T follicular helper cell (primary cell): ENCODE measurements around the gene RTN4R.
"Not testable (repeated sequence)": the region's sequence is repeated elsewhere in the genome, so short reads cannot be mapped to it uniquely, and the experiment has no call there.

Experiments
- DNase-seq: peaks from one replicate; pipeline ENCODE4 v3.0.0-alpha.2; 2020; ENCODE audit warnings: low read depth

The RTN4R gene

DNA sequence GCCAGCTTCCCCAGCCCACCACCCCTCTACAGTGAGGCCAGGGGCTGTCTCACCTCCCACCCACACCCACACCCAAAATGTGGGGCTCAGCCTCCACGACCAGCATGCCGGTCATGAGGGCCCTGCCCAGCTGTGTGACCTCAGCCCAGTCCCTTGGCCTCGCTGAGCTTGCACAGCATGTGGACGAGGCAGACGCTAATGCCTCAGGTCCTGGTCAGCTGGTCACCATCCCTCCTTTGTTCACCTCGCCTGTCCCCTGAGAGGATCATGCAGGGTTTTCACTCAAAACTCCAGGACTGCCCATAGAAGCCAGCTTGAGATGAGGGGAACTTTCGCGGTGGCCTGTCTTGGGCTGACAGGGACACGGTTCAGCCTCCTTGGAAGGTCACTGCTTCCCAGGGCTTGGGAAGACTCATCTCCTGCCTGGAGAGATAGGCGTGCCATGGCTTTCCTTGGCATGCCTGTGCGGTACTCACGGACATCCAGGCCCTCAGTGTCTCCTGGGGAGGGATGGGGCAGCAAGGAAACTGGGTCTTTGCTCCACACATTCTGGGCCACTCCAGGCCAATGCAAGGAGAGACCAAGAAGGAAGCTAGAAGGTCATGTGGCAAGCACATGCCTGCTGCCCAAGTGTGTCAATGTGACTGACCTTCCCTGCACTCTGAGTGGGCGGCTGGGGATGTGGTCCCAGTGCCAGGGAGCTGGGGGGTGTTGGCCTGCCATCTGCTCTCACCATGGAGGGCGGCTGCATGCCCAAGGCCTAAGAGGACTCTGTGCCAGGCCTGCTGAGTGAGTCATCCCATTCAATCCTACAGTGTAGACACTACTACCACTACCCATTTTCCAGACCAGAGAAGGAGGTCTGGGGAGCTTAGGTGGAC, 3.2 kb upstream of the RTN4R start:
- no peak for DNase-seq

DNA sequence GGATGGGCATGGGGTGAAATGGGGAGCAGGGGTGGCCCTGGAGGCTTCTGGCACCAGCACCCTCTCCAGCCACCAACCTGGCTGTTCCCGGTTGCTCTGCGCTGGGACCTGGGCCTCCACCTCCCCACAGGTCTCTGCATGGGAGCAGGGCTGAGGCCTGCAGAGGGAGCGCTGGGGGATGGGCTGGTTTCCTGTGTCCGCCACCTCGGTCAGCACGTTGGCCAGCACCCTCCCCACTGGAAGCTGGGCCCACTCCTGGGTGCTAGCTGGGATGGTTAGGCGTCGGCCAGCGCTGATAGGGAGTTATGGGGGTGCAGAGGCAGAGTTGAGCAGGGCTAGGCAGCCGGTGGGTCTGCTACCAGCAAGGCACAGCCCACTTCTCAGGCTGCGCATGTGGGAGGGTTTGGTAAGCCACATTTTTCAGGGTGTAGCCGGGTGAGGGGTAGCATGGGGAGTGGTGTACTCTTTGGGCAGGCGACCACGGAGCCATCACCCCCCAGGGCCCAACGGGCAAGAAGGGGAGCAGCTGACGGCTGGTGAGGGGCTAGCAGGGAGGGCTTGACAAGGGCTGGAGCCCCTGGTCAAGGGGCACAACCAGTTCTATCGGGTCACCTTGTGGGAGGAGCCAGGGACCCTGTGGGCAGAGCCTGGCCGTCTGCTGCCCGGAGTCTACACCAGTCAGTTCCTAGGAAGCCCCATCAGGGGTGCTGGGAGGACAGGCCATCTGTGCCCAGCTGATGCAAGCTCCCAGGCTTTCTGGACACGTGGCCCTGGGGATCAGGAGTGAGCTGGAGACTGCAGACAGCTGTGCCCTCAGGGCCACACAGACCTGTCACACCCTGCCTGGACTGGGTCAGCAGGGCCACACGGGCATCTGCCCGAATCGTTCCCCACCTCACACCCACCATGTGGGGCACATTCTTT, 2.3 kb upstream of the RTN4R start:
- DNase-seq, result not testable (repeated sequence)

DNA sequence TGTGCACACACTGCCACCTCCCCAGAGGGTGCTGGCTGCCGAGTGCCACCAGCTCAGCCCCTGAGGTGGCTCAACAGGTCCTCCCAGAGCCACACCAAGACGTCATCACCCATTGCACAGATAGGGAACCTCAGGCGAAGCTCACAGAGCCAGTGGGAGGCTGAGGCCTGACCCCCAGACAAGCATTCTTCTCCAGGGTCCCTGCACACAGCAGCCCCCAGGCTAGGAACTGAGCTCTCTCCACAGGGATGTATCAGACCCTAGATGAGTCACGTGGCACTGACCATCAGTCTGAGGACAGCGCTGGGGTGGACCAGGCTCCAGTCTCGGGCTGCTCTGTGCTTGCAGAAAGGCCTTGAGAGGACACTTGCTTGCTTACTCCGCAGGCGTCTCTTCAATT, 1.6 kb upstream of the RTN4R start:
- DNase-seq, result not testable (repeated sequence)

DNA sequence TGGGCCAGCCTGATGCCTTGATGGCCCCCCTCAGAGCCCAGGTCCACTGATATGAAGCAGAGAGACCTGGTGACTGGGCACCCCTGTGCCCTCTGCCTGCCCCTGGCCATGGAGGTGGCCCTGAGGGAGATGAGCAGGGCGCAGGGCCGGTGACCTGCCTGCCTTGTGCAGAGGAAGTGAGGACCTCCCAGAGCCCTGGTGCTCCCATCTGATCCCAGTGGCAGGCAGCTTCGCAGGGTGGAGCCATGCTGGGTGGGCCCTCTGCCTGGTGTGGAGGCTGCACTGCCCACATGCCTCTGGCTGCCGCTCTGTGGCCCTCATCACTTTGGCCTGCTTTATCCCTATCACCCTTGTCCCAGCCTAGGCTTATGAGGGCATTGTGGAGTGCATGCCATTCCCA, 1.1 kb upstream of the RTN4R start:
- DNase-seq, result not testable (repeated sequence)

DNA sequence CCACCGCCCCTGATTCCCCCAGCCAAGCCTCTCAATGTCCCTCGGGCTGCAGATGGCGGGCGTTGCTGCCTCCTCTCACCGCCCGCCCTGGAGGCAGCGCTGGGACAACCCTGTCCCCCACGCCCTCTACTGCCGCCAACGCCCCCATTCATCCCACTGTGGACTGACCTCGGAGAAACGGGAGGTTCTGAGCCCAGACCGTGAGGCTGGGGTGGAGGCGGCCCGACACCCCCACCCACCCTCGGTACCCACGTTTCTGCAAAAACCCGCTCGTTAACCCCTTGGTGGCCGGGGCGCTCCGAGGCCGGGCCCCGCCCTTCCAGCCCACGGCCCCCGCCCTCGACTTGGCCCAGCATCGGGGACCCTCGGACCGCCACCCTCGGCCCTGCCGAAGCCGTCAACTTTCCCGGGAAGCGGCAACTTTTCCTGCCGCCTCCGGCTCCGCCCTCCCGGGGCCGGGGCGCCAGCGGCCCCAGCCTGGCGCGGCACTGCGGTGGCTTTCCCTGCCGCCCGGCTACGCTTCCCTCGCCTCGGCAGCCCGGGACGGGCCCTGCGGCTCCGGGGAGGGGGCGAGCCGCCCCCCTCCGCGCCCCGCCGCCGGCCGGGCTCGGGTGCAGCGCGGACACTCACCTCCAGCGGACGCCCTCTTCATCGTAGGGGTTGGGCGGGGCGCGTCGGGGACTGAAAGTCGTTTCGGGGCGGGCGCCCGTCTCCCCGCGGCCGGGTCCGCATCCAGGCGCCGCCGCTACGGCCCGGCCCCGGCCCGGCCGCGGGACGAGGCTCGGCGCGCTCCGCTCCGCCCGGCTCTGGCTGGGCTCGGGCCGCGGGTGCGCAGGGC, 458 bp downstream of the RTN4R start:
- DNase-seq, result no peak

DNA sequence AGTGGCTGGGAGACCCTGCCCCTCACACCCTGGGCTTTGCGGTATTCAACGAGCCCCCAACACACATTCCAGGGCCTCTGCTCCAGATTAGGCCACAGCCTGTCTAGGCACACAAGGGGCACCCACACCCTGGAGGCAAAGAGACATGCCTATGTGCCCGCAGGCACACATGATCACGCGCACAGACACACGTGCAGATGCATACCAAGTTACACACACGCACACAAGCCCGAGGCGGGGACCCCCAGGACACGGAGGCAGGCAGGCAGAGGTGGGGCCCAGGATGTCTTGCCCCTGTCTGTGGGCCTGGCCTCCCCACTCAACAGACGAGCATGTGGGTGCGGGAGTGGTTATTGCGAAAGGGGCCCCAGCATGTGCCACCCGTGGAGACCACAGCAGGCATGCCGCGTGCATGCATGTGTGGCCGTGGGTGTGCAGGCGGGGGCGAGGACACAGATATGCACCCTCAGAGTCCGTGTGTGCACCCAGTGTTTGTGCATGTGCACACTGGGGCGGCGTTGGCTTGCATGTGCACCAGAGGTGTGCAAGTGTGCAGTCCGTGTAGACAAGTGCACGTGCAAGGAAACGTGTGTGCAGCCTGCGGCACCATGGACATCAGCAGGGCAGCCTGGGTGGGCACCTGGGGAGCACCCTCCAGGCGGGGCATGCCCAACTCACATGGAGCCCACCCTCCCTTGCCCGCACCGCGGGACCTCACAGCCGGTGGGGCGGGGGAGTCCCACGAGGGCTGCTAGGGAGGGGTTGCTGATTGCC, 1.3 kb downstream of the RTN4R start:
- DNase-seq, result not testable (repeated sequence)

DNA sequence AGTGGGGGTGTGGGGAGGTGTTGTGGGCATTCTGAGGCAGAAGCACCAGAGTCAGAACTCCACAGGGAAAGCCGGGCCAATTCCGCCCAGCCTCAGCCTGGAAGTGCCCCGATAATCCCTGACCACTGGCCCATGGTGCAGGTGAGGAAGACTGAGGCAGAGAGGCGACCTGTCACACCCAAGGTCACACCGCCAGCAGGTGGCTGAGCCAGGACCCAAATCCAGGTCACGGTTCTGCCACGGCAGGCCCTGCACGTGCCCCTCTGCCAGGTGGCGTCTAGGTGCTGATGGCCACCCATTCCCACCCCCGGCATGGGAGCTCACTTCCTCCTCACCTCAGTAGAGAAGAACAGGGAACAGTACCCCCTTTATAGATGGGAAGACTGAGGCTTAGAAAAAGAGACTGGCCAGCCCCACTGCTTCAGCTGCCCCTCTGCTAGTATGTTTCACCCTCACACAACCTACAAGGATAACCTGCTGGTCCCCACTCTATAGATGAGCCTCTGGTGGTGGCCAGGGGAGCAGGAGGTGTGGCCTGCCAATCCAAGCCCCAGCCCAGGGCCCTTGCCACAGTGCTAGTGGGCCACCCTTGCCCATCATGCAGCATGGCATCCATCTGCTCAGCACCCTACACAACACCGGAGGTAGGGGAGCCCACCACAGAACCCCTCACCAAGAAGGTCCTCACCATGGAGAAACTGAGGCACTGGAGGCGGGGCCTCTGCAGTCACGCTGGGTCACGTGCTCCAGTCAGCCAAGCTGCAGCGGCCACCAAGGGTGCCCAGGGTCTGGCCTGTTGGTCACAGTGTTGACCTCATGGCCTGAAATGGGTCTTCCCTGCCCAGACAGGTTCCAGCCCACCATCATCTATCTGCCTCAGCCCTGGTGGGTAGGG, 2.1 kb downstream of the RTN4R start:
- DNase-seq, result not testable (repeated sequence)

DNA sequence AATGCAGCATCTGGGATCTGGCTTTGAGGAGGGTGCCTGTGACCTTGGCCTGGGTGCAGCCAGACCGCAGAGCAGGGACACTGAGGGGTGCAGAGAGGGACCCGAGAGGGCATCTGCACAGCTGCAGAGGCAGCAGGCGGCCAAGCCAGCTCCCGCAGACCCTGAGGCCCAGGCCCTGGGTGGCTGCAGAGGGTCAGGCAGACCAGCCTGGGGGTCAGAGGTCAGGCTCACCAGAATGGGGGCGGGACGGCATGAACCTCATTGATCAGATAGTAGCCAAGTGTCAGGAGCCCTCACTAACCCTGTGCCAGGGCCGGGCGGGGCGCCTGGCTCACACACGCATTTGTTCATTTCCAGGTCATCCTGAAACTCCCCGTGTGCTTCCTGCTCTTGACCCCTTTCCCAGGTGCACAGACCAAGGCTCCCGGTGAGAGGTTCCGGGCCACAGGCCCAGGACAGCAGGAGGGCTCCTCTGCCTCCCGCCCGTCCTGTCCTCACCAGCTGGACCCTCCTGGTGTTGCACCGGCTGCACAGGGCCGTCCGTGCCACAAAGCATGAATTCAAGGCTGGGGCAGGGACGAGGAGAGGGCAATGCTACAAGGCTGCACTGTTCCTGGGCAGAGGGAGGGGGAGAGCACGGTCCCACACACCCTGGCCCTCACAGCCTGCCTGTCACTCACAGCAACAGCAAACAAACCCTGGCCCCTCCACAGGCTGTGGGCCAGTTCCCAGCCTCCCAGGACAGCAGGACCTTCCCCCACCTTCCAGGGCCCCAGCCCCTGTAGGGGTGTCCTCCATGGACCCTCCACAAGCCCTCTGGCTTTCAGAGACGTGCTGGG, 3.3 kb downstream of the RTN4R start:
- no peak for DNase-seq

DNA sequence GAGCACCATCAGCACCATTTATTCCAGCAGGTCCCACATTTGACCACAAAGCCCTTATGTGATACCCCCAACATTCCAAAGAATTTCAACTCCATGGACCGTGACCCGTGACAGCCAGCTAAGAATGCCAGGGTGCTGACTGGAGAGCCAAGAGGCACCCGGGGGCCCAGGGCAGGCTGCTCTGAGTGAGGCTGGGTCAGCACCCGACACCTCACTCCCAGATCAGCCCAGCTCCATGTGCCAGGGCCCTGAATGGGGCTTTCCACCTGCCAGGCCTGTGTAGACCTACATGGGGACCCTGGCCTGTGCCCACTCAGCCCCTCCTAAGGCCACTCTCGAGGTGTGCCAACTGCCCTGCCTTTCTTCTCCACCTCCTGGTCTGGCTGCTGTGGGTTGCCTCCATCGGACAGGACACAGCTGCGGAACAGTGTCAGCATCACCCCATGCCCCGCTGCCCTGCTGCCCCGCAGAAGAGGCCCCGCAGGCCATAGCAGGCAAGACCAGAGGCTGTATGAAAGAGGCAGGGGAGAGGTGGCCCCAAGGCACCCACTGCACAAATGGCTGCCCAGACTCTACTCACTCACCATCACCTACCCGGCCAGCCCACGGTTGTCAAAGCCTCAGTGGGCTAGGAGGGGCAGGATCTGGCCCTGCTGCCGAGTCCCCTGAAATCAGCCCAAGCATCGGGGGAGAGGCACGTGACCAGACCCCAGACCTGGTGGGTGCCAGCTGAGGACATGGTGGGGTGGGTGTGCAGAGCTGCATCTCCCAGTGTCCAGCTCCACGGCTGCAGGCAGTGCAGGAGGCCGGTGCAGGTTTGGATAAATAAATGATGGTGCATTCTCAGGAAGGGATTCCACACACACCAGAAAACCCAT, 4.5 kb downstream of the RTN4R start:
- DNase-seq, result not testable (repeated sequence)

DNA sequence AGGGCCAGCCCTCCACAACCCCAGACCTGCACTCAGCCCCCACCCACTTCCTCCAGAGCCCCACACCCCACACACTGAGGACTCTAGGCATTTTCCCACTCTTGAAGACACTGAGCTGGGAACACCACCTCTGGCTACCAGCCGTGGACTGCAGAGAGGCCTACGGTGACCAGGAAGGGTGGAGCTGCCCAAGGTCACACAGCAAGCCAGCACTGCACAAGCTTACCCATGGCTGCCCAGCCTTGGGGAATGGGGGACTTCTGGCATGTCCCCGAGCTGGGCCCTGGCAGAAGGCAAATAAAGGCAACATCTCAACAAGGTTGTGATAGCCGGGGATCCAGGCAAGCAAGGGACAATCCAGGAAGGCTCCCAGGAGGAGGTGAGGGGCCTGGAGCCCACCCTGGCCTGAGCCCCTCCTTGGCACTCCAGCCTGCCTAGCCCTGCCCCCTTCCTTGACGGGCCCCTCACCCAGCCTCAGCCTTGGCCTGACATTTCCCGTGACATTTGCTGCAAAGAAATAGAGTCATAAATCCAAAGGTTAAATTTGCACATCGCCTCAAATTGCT, 5.5 kb downstream of the RTN4R start:
- no peak for DNase-seq

DNA sequence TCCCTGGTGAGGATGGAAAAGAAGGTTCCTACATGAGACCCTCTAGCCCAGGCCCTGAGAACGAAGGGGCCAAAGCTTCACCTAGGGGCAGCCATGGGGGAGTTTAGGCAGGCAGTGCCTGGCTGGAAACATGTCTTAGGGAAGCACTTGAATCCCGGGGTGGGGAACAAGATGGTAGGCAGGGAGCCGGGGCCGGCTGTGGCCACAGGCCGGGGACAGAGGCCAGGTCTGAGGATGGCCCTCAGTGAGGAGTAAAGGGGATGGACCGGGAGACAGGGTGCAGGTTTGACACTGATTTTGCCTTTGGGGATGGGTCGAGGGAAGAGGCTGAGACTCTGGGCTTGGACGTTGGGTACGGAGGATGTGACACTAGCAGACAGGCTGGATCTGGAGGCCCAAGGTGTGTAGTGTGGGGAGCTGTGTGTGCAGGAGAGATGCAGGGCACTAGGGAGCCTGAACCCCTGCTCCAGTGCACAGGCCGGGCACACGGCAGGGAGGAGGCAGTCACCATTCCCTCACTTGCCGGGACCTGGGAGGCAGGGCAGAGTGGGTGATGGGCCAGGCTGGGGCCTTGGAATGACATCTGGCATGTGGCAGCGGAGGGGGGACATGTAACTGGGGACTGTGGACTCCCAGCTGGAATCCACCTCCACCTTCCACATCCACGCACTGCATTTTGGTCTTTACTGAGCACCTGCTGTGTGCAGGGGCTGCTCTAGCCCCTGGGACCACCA, 6.1 kb downstream of the RTN4R start:
- DNase-seq, result no peak

DNA sequence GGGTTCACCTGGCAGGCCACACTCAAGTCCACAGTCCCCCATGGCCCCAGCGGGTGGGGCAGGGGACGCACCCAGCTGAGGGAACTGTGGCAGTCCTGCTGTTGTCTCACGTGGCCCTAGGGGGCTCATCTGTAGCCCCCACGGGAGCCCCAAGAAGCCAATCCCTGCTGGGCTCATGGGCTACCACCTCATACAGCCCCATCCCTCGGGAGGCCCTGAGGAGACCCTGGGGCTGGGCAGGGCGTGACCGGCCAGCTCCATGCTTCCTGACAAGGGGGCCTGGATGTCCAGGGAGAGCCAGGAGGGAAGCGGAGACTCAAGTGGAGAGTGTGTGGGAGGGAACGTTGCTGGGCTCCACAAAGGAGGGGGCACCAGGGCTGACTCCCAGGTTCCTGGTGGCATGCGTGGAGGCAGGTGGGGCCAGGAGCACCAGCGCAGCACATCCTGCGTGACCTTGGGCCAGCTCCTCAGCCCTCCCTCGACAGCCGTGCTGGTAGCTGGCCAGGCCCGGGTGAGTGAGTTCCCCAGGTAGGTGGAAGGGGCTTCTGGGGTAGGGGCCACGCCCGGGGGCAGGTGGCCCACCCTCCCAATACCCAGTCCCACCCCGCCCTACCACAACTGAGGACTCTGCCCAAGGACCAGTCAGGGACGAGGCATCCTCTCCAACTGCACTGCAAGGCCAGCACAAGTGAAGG, 7.9 kb downstream of the RTN4R start:
- DNase-seq, result no peak

DNA sequence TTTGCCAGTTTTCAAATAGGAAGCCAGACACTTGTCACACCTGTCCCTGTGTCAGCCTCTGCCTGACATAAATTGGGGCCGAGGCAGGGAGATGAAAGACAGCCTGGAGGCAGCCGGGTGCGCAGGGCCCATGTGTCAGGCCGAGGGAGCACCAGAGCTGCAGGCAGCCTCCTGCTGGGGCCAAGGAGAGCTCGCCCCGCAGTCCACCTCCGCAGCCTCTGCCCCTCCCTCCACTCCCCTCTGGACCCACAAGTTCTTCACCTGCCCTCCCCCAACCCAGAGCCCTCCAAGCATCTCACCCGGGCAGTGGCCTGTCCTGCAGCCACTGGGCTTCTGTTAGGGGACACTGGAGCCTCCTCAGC, 8.8 kb downstream of the RTN4R start:
- no peak for DNase-seq

DNA sequence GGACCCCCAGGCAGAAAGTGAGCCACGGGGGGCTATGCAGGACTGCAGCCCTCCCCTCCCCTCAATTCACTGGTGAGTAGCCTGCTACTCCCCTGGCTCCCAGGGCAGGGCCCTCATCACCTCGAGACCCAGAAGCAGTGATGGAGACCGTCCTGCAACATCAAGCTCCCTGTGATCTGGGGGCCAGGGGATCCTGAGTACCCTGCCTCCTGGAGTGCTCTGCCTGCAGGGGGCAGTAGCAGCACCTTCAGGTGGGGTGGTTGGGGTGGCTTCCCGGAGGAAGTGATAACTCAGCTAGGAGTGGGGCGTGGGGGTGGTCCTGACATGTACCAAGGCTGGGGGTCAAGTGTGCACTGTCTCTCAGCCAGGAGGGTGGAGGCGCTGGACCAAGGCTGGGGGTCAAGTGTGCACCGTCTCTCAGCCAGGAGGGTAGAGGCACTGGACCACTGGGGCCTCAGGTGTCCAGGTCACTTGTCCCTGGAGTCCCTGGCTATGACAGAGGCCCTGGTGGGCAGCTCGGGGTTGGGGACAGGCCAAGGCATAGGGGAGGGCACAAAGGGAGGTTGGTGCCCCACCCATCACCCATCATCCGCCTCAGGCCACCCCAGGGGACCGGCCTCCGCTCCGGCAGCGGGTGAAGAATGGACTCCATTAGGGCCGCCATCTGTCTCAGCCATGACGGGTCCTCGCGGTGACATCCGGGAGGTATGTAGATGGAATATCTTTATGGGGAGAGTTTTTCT, 9.4 kb downstream of the RTN4R start:
- no peak for DNase-seq

DNA sequence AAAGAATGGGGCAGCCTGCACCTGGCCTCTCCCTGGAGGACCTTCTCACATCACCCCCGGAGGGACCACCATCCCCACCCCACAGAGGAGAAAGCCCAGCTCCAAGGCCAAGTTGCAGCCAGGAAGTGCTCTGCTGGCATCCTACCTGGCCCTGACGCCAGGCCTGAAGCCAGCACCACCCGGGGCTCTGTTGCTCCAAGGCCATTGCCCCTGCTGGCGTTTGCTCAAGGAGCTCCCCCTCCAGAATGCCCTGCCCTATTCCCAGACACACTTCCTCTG, 10.2 kb downstream of the RTN4R start:
- no peak for DNase-seq
